Endothelial cell of umbilical vein (primary cell): ENCODE results near the gene PPM1D.

Experiments
- CTCF ChIP-seq, 2 donors: IDR thresholded peaks; 1 replicate in 1 of 2; 2 replicates in 1 of 2; pipeline ENCODE4 v1.5.1; 2011; ENCODE audit warnings: low read length in 2 of 2, mild to moderate bottlenecking in 2 of 2, moderate library complexity in 2 of 2, control low read depth in 1 of 2, inconsistent platforms in 1 of 2, low read depth in 1 of 2; ENCODE audit not compliant: insufficient read depth in 1 of 2; ENCODE audit errors: extremely low read depth in 1 of 2
- EZH2 ChIP-seq: IDR thresholded peaks from 2 replicates; pipeline ENCODE4 v1.6.1; 2012; ENCODE audit warnings: borderline replicate concordance, low read depth, mild to moderate bottlenecking, moderate library complexity, low read length, inconsistent platforms; ENCODE audit not compliant: severe bottlenecking
- GATA2 ChIP-seq: IDR thresholded peaks from 2 replicates; pipeline ENCODE4 v1.7.0; 2011; ENCODE audit warnings: low read depth, mild to moderate bottlenecking, moderate library complexity, mixed read lengths, low read length; ENCODE audit not compliant: insufficient read length, insufficient read depth
- JUN ChIP-seq: IDR thresholded peaks from 2 replicates; pipeline ENCODE4 v1.6.1; 2011; ENCODE audit warnings: borderline replicate concordance, low read depth; ENCODE audit not compliant: insufficient read length, insufficient read depth
- MYC ChIP-seq: IDR thresholded peaks from one replicate; pipeline ENCODE4 v1.6.1; 2011; ENCODE audit warnings: mild to moderate bottlenecking, low read depth, low read length
- POLR2A ChIP-seq: IDR thresholded peaks from 2 replicates; pipeline ENCODE4 v1.6.1; 2012; ENCODE audit warnings: low read depth, mild to moderate bottlenecking, control low read depth, low read length
- POLR2AphosphoS5 ChIP-seq: IDR thresholded peaks from 2 replicates; pipeline ENCODE4 v1.6.1; 2012; ENCODE audit warnings: low read depth, mild to moderate bottlenecking, control low read depth, low read length, moderate library complexity; ENCODE audit not compliant: insufficient read depth
- TF ChIP-seq, protein P1 (sequence below): IDR thresholded peaks from 2 replicates; pipeline ENCODE4 v1.6.1; 2011; ENCODE audit not compliant: insufficient read depth, insufficient read length

GRCh38 chr17:60695960-60696359 lies 96.0 kb downstream of the PPM1D start:
- no peak for TF ChIP-seq CTCF (IDR thresholded peaks at IDR 0.05; ENCODE audit: extremely low read depth in 1 of 2, insufficient read depth in 1 of 2, low read depth in 1 of 2, low read length in 2 of 2)
- TF ChIP-seq POLR2A = no peak
- no peak for TF ChIP-seq EZH2
- TF ChIP-seq POLR2AphosphoS5 = no peak
- TF ChIP-seq, protein P1, sequence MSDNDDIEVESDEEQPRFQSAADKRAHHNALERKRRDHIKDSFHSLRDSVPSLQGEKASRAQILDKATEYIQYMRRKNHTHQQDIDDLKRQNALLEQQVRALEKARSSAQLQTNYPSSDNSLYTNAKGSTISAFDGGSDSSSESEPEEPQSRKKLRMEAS = no peak
- no peak for TF ChIP-seq GATA2
- TF ChIP-seq JUN = no peak
- TF ChIP-seq MYC = no peak
